Retinal pigment epithelial cell (primary cell): ENCODE data around the gene ADAP1.
"Not testable (repeated sequence)": the region's sequence is repeated elsewhere in the genome, so short reads cannot be mapped to it uniquely, and the experiment has no call there.

Experiments
- DNase-seq: peaks from one replicate; pipeline ENCODE4 v3.0.0-alpha.2; 2010; ENCODE audit warnings: low read depth
- H3K4me3 ChIP-seq: 2 replicates; pipeline ENCODE4 v1.5.1; 2011; ENCODE audit warnings: mild to moderate bottlenecking, low read length, control low read depth, moderate library complexity
- TF ChIP-seq, protein P1 (sequence below): conservative IDR thresholded peaks from 2 replicates; pipeline ENCODE4 v1.5.1; 2011; ENCODE audit warnings: low read depth, low read length, control low read depth, inconsistent platforms

Gene ADAP1

DNA sequence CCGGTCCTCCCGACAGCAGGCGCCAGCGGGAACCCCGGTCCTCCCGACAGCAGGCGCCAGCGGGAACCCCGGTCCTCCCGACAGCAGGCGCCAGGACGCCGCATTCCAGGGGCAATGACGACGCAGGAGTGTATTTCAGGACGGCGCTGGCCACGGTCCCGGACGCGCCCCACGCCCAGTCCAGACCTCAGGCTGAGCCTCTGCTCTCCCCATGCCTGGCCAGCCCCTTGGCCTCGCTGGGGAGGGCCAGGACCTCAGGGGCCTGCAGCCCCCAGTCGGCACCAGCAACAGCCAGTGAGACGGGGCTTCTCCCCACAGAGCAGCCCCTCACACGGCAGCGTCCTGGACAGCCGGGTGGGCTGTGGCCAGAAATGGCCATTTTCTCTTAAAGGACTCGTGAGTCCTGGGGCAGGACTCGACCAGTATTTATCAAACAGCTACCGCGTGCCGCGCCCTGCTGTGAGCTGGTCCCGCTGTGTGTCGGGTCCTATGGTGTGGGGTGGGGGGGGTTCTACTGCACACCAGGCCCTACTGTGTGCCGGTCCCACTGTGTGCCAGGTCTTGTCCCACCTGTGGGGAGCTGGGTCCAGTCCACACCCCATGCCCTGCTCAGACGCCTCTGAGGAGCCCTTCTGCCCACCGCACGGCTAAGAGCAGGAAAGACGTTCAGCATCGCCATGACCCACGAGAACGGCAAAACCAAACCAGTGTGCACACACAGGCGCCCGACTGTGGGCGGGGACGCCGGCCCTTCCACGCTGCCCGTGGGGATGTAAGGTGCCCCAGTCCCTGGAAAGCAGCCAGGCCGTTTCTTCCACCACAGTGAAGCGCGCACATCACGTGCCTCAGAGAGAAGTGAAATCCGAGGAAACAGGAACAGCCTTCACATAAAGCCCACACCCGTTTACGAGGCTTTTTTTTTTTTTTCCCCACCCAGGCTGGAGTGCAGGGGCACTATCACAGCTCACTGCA, 44.8 kb downstream of the ADAP1 start:
- TF ChIP-seq, protein P1, sequence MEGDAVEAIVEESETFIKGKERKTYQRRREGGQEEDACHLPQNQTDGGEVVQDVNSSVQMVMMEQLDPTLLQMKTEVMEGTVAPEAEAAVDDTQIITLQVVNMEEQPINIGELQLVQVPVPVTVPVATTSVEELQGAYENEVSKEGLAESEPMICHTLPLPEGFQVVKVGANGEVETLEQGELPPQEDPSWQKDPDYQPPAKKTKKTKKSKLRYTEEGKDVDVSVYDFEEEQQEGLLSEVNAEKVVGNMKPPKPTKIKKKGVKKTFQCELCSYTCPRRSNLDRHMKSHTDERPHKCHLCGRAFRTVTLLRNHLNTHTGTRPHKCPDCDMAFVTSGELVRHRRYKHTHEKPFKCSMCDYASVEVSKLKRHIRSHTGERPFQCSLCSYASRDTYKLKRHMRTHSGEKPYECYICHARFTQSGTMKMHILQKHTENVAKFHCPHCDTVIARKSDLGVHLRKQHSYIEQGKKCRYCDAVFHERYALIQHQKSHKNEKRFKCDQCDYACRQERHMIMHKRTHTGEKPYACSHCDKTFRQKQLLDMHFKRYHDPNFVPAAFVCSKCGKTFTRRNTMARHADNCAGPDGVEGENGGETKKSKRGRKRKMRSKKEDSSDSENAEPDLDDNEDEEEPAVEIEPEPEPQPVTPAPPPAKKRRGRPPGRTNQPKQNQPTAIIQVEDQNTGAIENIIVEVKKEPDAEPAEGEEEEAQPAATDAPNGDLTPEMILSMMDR, result no peak
- no peak for DNase-seq
- peak overlapping the region; percentile 15 for H3K4me3 ChIP-seq

GRCh38 chr7:908591-909357, 45.7 kb downstream of the ADAP1 start:
- not testable (repeated sequence) for H3K4me3 ChIP-seq, DNase-seq
- TF ChIP-seq, protein P1, result peak; percentile 73

GRCh38 chr7:908159-908581, 46.3 kb downstream of the ADAP1 start:
- no peak for DNase-seq
- TF ChIP-seq, protein P1, result no peak
- no peak overlapping the region for H3K4me3 ChIP-seq

DNA sequence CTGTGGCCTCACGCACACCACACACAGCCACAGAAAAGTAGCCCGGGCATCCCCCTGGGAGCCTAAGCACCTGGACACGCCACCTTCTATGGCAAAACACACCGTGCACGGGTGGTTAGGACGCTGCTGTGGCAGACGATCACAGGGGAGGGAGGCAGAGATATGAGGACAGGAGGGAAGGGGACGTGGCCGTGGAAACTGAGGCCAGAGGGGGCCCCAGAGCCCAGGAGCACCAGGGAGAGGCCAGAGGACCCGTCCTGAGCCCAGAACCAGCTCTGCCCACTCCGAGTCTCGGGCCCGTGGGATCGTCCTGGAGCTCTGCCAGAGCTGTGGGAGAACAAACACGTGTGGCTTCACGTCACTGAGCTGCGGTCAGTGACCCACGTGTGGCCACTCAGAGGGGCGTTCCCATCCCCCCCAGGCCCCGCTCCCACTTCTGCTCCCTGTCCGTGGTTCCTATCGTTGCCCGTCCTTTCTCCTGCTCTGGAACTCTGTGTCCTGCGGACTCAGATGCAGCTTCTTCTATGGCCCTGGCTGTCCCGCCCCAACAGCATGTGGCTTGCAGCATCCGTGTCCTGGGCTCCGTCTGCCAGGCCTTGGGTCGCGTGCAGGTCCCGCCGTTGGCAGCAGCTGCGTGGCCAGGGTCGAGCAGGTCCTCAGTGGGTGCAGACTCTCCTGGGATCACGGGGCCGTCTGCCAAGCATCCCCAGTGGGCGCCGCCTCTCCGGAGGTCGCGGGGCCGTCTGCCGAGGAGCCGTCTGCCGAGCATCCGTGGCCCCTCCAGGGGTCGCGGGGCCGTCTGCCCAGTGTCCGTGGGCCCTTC, 47.1 kb downstream of the ADAP1 start:
- TF ChIP-seq, protein P1, result no peak
- H3K4me3 ChIP-seq, result no peak overlapping the region
- no peak for DNase-seq

DNA sequence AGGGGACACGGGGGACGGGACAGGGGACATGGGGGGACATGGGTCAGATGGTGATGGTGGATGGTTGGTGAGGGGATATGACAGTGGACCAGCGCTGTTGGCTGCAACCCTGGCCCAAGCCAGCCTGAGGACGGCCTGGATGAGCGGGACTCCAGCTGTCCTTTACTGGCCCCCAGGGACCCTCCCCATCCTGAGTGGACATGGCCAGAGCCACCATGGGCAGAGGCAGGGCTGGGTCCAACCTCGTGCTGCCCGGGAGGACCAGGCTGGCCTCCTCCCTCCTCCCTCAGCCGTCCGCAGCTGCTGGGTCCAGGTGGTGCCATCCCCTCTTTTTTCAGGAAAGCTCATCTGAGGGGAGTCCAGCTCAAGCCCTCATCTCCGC, 47.7 kb downstream of the ADAP1 start:
- TF ChIP-seq, protein P1, result no peak
- DNase-seq, result no peak
- H3K4me3 ChIP-seq, result no peak overlapping the region

GRCh38 chr7:904847-905246, 49.6 kb downstream of the ADAP1 start:
- no peak for DNase-seq
- H3K4me3 ChIP-seq, result no peak overlapping the region
- TF ChIP-seq, protein P1, result no peak
